ENCODE data around the gene CFAP99. TPM values are rescaled to one million over a fixed set of nuclear protein-coding genes. Genes with fewer than 3 reads are reported as not detected.

Gene CFAP99
- total and polyA plus RNA-seq, 2 donors (not counting 1 experiment from before 2014, with no cell fraction given): not detected

DNA sequence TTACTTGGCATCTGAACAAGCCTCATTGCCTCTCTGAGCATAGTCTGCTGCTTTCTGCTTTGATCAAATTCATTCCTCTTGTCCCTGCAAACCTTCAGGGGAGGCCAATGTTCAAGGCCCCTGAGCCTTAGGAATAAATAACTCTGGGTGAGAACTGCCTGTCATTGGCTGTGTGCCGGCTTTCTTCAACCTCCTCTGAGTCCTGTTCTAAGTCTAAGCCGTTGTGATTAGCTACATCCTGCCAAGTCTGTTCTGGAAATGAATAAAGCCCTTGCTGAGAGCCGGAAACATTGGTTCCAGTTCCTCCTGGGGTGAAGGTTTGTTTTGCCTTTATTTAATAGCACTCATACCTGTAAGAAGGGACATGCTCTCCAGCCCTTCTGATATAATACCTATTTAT lies 63.9 kb downstream of the CFAP99 start:
- POLR2A ChIA-PET: interaction anchor here (2.3 kb wide), 1 partner anchor 14 kb away, joined by 6 read pairs; the partner anchor contains the start of gene RNF4
- Histone ChIP-seq H3K36me3 (replicated peaks in 1 of 2; ENCODE audit: control extremely low read depth in 1 of 2, control insufficient read depth in 1 of 2, extremely low read depth in 1 of 2, insufficient read depth in 2 of 2, low read length in 1 of 2) (peaks cover 0 to 15% of the 10 kb centered on the region in 2 experiments), H3K4me3 (ENCODE audit: control extremely low read depth in 1 of 5, extremely low read depth in 1 of 5, insufficient read depth in 1 of 5, low read depth in 2 of 5, low read length in 4 of 5) (peak overlapping the region in 1 of 5 experiments; percentile 30), H3K27me3 (replicated peaks in 1 of 4; ENCODE audit: control extremely low read depth in 1 of 4, control insufficient read depth in 3 of 4, insufficient read depth in 4 of 4, low read length in 3 of 4) (no peaks in the 10 kb centered on the region), H4K20me1 (ENCODE audit: control insufficient read depth, insufficient read depth, low read length, poor library complexity, severe bottlenecking) (peaks cover 97% of the 10 kb centered on the region), H3K9ac (ENCODE audit: low read length) (peak overlapping the region; percentile 30), H3K9me3 (ENCODE audit: control extremely low read depth in 1 of 3, control insufficient read depth in 2 of 3, insufficient read depth in 1 of 3, low read length in 2 of 3) (no peaks in the 10 kb centered on the region), H3K4me1 (ENCODE audit: control insufficient read depth in 2 of 2, insufficient read depth in 2 of 2, low read length in 2 of 2) (peaks cover 87 to 95% of the 10 kb centered on the region in 2 donors), H3K4me2 (replicated peaks; ENCODE audit: low read depth, low read length, poor library complexity, severe bottlenecking) (peak overlapping the region; percentile 64), H2AFZ (ENCODE audit: insufficient read depth, low read depth, low read length, poor library complexity, severe bottlenecking) (no peak overlapping the region), H3K27ac (ENCODE audit: low read length in 2 of 2) (peak overlapping the region; percentile 22 to 84), H3K79me2 (ENCODE audit: control insufficient read depth, insufficient read depth, low read length) (peaks cover 96% of the 10 kb centered on the region)
- no peaks in the 10 kb centered on the region for H3K27me3 Mint-ChIP-seq
- no peaks in the 10 kb centered on the region for H3K9me3 Mint-ChIP-seq (ENCODE audit: insufficient read depth)
- TF ChIP-seq EZH2 (IDR thresholded peaks at IDR 0.05; ENCODE audit: borderline replicate concordance, insufficient read depth, low read depth, low read length, poor library complexity, severe bottlenecking): no peak
- TF ChIP-seq, protein P1, sequence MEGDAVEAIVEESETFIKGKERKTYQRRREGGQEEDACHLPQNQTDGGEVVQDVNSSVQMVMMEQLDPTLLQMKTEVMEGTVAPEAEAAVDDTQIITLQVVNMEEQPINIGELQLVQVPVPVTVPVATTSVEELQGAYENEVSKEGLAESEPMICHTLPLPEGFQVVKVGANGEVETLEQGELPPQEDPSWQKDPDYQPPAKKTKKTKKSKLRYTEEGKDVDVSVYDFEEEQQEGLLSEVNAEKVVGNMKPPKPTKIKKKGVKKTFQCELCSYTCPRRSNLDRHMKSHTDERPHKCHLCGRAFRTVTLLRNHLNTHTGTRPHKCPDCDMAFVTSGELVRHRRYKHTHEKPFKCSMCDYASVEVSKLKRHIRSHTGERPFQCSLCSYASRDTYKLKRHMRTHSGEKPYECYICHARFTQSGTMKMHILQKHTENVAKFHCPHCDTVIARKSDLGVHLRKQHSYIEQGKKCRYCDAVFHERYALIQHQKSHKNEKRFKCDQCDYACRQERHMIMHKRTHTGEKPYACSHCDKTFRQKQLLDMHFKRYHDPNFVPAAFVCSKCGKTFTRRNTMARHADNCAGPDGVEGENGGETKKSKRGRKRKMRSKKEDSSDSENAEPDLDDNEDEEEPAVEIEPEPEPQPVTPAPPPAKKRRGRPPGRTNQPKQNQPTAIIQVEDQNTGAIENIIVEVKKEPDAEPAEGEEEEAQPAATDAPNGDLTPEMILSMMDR (IDR thresholded peaks at IDR 0.05): no peak
- peak overlapping the region; percentile 81 for H3K4me3 Mint-ChIP-seq
- peak overlapping the region; percentile 92 for H3K27ac Mint-ChIP-seq
- no peak for ATAC-seq (ENCODE audit: low read depth)
- DNase-seq: peak; percentile 47
- intact Hi-C loops (cut with micrococcal nuclease): loop anchor here (10.0 kb wide), 2 partner anchors 362 to 452 kb away; partner anchors contain the start of gene ADD1
- H3K4me1 Mint-ChIP-seq: peaks cover 90% of the 10 kb centered on the region
- CTCF ChIA-PET: interaction anchor here (4.6 kb wide), 1 partner anchor 13 kb away, joined by 29 read pairs; the partner anchor contains the start of gene RNF4
- WGBS (ENCODE audit: insufficient coverage): no CpG with 5 or more reads among the region's 3 CpGs

DNA sequence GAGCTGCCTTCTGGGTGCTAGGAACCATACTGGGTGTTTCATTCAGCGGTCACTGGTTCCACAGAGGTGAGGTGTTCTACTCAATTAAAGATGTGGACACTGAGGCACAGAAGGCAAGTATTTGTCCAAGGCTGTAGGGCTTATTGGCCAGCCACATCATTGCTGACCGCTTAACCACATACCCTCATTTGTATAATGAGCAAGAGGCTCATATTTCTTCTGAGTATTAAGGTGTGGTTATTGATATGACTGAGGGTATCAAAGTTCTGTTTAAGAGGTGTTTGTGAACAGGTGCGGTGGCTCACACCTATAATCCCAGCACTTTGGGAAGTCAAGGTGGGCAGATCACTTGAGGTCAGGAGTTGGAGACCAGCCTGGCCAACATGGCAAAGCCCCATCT lies 64.5 kb downstream of the CFAP99 start:
- ATAC-seq (ENCODE audit: low read depth) (no peak), DNase-seq (no peak)
- Histone ChIP-seq H3K4me3 (ENCODE audit: control extremely low read depth in 1 of 5, extremely low read depth in 1 of 5, insufficient read depth in 1 of 5, low read depth in 2 of 5, low read length in 4 of 5) (peak overlapping the region in 1 of 5 experiments; percentile 30), H2AFZ (ENCODE audit: insufficient read depth, low read depth, low read length, poor library complexity, severe bottlenecking) (no peak overlapping the region), H4K20me1 (ENCODE audit: control insufficient read depth, insufficient read depth, low read length, poor library complexity, severe bottlenecking) (peaks cover 97% of the 10 kb centered on the region), H3K36me3 (replicated peaks in 1 of 2; ENCODE audit: control extremely low read depth in 1 of 2, control insufficient read depth in 1 of 2, extremely low read depth in 1 of 2, insufficient read depth in 2 of 2, low read length in 1 of 2) (peaks cover 0 to 14% of the 10 kb centered on the region in 2 experiments), H3K27me3 (replicated peaks in 1 of 4; ENCODE audit: control extremely low read depth in 1 of 4, control insufficient read depth in 3 of 4, insufficient read depth in 4 of 4, low read length in 3 of 4) (no peaks in the 10 kb centered on the region), H3K9ac (ENCODE audit: low read length) (peak overlapping the region; percentile 30), H3K4me1 (ENCODE audit: control insufficient read depth in 2 of 2, insufficient read depth in 2 of 2, low read length in 2 of 2) (peaks cover 87 to 95% of the 10 kb centered on the region in 2 donors), H3K79me2 (ENCODE audit: control insufficient read depth, insufficient read depth, low read length) (peaks cover 96% of the 10 kb centered on the region), H3K9me3 (ENCODE audit: control extremely low read depth in 1 of 3, control insufficient read depth in 2 of 3, insufficient read depth in 1 of 3, low read length in 2 of 3) (no peaks in the 10 kb centered on the region), H3K27ac (ENCODE audit: low read length in 2 of 2) (peak overlapping the region; percentile 22 to 84), H3K4me2 (replicated peaks; ENCODE audit: low read depth, low read length, poor library complexity, severe bottlenecking) (peak overlapping the region; percentile 64)
- TF ChIP-seq, protein P1 (IDR thresholded peaks at IDR 0.05): no peak
- no peak for TF ChIP-seq EZH2 (IDR thresholded peaks at IDR 0.05; ENCODE audit: borderline replicate concordance, insufficient read depth, low read depth, low read length, poor library complexity, severe bottlenecking)
- Mint-ChIP-seq H3K4me1 (peaks cover 90% of the 10 kb centered on the region), H3K27me3 (no peaks in the 10 kb centered on the region), H3K27ac (peak overlapping the region; percentile 92), H3K4me3 (peak overlapping the region; percentile 81), H3K9me3 (ENCODE audit: insufficient read depth) (no peaks in the 10 kb centered on the region)
- ChIA-PET CTCF (interaction anchor here (4.6 kb wide), 1 partner anchor 14 kb away, joined by 29 read pairs; the partner anchor contains the start of gene RNF4), POLR2A (interaction anchor here (1.2 to 2.3 kb wide), 2 partner anchors 14 kb away, joined by 4 to 6 read pairs; partner anchors contain the start of gene RNF4)
- intact Hi-C loops (cut with micrococcal nuclease): loop anchor here (10.0 kb wide), 2 partner anchors 362 to 452 kb away; partner anchors contain the start of gene ADD1
- WGBS (ENCODE audit: insufficient coverage): no CpG with 5 or more reads among the region's 3 CpGs

All from B cell (primary cell).